GM21526 (cell line): ENCODE results near the gene MILR1.
"Not testable (repeated sequence)": the region's sequence is repeated elsewhere in the genome, so short reads cannot be mapped to it uniquely, and the experiment has no call there.

Experiments used
- ATAC-seq: cut with Tn5 transposase; IDR thresholded peaks from one replicate; pipeline ENCODE4 v1.9.1; 2021; ENCODE audit warnings: moderate library complexity; ENCODE audit not compliant: unreplicated experiment, low FRiP score

MILR1 gene

DNA sequence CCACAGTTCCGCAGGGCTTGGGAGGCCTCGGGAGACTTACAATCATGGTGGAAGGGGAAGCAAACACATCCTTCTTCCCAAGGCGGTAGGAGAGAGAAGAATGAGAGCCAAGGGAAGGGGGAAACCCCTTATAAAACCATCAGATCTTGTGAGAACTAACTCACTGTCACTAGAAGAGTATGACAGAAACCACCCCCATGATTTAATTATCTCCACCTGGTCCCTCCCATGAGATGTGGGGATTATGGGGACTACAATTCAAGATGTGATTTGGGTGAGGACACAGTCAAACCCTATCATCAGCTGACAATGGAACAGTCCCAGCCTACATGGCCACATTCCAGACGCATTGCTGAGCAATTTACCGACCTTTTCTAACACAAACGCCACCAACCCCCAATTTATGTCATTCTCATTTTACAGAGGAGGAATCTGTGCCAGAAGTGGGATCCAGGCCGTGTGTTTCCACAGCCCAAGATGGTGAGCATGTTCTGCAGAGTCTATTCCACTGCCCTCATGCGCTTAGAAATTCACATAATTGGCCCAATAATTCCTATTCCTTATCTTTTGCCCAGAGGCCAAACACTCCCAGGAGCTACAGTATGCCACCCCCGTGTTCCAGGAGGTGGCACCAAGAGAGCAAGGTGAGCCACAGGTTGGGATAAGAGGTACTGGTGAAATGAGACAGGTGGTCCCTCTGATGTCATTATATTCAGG is 17.3 kb downstream of the MILR1 start:
- no peak for ATAC-seq

DNA sequence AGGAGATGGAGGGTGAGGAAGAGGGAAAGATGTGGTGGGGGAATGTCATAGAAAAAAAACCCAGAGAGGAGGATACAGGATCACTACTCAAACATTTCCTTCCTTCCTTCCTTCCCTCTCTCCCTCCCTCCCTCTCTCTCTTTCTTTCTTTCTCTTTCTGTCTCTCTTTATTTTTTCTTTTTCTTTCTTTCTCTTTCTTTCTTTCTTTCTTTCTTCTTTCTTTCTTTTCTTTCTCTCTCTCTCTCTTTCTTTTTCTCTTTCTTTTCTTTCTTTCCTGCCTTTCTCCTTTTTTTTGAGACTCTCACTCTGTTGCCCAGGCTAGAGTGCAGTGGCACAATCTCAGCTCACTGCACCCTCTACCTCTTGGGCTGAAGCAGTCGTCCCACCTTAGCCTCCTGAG is 17.9 kb downstream of the MILR1 start:
- not testable (repeated sequence) for ATAC-seq

DNA sequence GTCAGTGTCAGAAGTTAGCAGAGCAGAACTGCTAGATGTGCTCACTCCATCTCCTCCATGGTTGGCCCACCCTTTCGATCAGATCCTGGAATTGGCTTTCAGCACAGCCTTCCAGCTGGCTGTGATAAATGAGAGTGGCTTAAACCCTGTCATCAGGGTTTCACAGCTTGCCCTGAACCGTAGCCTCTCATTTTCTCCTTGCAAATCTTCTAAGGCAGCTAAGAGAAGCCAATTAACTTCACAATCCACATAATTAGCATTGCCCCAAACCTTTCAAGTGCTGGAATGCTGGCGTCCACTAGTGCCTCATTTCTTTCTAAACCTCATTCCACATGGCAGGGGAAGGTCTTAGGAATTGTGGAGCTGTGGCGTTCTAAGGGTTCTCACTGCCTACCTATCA is 21.7 kb downstream of the MILR1 start:
- no peak for ATAC-seq

DNA sequence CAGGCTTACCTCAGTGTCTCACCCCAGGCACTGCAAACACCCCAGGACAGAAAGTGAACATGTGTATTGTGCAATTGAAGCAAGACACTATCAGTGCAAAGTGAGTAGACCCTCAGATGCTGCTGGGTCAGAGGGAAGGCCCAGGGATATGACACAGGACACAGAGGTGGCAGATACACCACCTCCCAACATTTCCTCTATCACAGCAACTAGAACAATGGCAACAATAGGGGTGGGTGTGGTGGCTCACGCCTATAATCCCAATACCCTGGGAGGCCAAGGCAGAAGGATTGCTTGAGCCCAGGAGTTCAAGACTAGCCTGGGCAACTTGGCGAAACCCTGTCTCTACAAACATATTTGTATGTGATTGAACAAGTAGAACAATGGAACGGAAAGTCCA is 22.5 kb downstream of the MILR1 start:
- no peak for ATAC-seq

DNA sequence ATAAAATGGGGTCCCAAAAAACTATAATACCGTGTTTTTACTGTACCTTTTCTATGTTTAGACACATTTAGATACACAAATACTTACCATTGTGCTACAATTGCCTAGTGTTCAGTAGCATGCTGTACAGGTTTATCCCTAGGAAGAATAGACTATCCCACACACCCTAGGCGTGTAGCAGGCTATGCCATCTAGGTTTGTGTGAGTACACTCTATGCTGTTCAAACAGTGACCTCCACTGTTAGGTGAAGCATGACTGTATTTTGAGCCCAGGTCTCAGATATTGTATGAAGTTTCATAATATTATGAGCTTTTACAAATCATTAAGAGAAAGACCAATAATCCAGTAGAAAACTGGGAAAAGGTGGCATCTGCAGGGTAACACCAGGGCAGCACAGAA is 23.6 kb downstream of the MILR1 start:
- no peak for ATAC-seq

DNA sequence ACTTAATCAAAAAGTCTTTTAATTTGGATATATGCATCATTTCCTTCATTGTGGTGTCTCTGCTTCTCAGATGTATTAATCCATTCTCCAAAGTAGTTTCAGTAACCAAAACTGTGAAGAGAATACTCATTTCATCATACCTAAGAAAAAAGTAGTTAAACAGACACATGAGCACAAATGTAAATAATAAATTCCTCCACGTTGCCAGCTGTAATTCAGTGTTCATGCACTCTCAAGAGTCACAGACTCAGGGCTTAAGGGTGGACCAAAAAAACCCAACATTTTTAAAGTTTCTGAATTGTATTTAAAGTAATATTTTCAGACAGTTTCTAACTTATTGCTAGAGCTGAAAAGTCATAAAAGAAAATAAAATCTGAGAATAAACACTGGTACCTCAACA is 28.9 kb downstream of the MILR1 start:
- no peak for ATAC-seq

DNA sequence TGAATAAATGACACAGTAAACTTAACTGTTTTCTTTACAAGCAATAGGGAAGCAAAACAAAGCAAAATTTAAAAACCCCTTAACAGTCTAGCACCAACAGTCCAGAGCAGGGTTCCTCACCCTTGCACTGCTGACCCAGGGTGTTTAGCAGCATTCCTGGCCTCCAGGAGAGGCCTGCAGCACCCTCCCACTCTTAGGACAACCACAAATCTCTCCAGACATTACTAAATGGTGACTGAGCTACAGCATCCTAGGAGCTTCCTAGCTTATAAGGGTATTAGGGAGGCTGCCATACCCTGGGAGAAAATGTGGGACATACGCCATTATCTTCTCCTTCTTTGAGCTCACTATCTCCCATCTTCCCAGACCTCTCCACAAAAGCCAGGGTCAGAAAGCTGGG is 32.0 kb downstream of the MILR1 start:
- no peak for ATAC-seq

DNA sequence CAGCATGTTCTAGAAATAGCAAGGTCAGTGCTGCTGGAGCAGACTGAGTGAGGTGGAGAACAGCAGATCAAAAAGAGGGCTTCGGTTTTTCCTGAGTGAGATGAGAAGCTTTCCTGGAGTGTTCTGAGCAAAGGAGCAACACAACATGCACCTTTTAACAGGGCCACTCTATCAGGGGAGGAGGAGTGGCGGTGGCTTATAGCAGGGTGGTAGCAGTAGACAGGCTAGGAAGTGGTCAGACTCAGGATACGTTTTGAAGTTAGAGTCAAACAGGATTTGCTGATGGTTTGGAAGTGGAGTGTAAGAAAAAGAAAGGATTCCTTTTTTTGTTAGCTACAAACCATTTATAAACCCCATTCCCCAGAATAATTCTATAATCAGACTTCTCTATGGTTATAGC is 35.5 kb downstream of the MILR1 start:
- no peak for ATAC-seq

DNA sequence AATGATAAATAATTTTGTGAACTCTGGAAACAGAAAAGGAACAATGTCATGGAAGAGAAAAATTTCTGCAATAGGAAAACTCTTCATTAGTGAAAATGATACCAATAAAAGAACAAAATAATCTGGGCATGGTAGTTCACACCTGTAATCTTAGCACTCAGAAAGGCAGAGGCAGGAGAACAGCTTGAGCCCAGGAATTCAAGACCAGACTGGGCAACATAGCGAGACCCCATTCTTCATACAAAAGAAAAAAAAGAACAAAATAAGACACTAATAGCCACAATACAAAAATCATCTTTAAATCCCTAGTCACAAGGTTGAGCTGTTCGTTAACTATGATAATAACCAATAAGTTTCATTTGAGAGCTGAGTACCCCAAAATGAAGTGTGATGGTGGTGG is 39.4 kb downstream of the MILR1 start:
- no peak for ATAC-seq

DNA sequence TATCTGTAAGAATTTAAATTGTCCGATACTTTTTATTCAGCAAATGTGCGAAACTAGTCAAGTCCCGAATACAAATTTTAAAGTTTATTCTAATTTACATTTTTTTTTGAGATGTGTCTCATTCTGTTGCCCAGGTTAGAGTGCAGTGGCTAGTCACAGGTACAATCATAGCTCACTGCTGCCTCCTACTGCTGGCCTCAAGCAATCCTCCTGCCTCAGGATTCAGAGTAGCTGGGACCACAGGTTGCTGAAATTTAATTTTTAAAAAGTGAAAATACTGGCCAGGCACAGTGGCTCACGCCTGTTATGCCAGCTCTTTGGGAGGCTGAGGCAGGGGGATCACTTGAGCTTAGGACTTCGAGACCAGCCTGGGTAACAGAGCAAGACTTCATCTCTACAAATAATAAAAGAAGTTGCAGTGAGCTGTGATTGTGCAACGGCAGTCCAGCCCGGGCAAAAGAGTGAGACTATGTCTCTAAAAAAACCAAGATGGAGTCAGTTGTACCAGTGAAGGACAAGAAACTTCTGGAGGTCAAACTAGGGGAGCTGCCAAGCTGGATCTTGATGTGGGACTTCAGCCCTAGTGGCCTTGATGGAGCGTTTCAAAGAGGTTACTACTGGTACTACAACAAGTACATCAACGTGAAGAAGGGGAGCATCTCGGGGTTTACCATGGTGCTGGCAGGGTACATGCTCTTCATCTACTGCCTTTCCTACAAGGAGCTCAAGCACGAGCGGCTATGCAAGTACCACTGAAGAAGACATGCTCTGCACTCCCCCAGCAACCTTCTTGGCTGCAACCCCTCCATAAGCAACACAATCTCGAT is 42.3 kb downstream of the MILR1 start:
- ATAC-seq = no peak

DNA sequence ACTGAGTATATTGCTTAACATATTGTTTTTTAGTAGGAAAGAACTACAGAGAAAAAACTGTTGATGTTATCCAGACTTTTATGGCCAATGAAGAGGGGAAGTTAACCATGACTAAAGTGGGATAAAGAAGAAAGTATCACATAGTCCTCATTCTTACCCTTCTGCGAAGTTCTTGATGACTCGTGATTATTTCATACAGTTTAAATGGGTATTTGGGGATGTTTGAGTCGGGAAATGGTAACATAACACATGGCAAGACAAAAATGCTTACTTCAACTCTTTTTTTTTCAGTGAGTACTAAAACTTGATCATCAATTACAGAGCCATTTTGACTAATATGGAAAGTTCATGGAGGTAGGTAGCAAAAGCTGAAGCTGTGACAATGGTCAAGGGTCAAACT is 43.1 kb downstream of the MILR1 start:
- ATAC-seq = no peak

DNA sequence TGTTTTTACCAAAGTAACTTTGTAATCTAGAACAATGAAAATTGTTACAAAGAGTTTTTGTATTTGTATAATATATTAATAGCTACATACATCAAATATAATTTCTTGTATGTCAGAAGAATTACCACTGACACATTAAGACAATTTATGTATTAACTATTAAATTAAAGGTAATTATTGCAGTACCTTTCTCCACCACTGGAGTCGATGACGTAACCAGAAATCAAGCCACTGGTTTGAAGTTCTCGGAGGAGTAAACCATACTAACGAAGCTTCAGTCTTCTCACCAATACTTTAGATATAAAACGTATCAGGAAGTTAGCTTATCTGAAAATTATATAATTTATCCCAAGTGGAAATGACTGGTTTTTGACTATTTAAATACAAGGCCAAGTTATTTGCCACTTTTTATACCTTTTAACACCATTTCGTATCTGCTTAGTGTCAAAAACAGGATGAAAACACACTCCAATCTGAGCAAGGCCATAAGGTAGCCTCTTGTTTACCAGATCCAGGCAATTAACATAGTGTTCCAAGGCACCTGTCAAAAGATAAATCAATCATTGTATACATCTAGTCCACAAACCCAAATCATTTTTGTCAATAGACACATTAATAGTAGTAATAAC is 43.7 kb downstream of the MILR1 start:
- ATAC-seq = no peak

DNA sequence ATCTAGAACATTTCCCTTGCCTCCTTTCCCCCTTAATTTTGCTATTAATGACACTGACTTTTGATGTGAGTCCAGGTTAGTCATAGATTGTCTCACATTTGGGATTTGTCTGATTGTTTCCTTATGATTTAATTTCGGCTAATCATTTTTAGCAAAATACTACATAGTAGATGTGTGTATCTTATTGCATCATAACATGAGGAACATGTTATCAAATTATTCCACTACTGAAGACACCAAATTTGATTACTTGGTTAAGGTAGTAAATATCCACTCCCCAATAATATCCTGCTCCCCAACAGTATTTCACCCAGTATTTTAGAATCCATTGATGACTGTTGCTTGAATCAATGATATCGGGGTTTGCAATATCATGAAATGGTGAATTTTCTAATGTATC is 45.2 kb downstream of the MILR1 start:
- ATAC-seq = no peak

DNA sequence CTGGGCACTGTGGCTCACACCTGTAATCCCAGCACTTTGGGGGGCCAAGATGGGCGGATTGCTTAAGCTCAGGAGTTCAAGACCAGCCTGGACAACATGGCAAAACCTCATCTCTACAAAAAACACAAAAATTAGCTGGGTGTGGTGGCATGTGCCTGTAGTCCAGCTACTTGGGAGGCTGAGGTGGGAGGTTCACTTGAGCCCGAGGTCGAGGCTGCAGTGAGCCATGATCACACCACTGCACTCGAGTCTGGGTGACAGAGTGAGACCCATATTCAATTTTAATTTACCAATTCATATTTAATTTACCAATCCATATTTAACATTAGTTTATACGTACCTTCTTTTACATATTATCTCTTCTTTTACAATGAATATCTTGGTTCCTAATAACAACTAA is 46.4 kb downstream of the MILR1 start:
- not testable (repeated sequence) for ATAC-seq

DNA sequence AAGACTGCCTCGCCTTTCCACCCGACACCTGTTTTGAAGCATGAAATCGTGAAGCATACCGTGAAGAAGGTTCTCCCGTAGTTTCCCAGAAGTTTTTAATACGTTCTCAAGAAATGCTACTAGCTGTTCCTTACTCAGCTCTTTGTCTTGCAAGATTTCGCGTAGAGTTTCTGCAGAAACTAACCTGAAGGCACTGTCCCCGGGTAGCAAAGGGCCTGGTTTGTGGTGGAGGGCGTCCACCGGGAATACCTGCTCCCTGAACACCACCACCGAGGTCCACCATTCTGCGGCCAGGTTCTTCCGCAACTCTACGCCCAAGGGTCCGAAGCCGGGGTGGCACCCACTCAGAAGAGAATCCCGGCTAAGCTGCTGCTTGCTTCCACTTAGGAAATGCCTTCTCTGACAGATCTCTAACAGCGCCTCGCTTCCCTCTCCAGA is 47.5 kb downstream of the MILR1 start:
- ATAC-seq = peak; percentile 7

DNA sequence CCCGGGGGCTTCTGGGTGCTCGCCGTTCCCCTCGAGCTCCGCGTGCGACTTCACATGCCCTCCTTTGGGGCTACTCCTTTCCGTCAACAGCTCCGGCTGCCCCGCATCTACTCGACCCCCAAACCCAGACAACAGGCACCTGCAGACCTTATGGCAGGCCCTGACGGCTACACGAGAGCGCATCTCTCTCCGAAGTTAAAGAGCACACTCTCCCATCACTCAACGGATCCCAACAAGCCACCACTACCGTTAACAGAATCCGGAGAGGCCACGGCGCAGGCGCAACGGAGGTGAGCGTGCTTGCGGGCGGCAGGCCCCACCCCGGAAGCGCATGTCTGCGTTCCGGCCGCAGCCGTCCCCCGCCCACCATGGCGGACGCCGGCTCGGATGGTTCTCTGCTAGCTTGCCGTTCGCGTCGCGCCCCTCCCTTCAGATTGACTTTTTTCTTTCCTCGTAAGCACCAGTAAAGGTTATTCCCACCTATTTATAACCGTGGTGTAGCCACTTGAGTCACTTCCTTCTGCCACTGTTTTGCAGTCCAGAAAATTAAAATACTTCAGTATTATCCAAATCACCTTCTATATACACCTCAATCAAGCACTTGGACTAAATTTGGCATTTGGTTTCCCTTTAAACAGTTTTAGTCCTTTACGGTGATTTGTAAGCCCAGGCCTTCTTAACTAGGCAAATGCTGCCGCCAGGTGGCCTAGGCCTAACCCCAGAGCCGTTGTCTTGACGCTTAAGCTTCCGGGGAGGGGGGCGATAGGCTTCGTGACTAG is 48.1 kb downstream of the MILR1 start, which contains the start of gene POLG2:
POLG2 (minus strand) TSS at position 269 of the 779 bp plus-strand sequence; CDS start at position 183, 86 bp downstream.
- peak; percentile 59 for ATAC-seq

DNA sequence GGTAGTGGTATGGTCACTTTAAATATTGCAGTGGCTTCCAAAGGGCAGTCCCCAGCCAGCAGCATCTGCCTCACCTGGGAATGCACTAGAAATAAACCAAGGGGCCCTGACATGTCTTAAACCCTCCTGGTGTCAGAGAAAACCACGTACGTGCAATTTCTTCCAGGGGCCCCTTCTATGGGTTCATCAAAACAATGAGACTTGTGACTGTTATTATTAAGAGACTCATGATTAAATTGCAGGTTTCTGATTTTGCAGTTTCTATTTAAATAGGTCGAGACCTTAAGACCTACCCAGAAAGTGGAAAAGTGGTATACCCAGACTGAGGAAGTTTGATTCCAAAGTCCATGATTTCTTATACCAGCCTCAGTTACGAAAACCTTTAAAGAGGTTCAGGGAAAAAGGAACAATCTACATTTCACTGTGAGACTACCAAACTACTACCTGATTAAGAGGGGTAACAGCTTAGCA is 48.7 kb downstream of the MILR1 start:
- ATAC-seq = no peak

DNA sequence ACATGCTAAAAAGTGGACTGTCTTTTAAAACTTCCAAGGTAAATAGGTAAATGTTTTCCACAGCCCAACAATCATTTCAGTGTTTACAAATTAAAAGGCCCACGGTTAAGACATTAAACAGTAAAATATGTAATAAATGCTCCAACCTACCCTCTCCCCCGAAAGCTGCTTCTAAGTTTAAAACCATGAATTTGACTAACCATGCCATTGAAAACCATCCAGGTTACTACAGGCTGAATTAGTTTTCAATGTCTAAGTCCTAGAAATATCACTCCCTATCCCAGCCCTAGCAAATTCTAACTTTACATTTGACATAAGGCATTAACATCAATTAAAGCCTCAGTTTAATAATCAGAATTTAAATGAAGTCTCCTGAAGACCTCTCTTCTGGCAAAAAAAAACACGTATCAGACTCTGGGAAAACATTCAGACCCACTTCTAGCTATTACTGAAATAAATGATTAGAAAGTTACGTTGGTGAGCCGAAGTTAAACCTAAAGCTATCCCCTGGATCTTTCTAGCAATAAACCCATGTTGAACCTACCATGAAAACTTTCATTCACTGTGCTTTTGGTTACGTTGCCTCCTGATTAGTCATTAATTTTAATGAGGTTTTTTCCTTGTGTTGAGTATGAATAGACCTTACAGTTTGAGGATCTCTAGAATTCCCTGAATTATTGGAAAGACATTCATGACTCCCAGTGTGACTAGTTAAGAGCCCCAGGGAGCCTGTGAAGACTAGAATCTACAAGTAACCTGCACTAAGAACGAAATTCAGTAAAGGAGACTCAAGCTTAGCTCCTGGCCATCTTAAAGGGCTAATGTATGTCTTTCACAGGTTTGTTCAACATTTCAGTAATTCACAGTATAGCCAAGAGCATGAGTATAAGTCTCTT is 49.6 kb downstream of the MILR1 start:
- ATAC-seq = no peak

DNA sequence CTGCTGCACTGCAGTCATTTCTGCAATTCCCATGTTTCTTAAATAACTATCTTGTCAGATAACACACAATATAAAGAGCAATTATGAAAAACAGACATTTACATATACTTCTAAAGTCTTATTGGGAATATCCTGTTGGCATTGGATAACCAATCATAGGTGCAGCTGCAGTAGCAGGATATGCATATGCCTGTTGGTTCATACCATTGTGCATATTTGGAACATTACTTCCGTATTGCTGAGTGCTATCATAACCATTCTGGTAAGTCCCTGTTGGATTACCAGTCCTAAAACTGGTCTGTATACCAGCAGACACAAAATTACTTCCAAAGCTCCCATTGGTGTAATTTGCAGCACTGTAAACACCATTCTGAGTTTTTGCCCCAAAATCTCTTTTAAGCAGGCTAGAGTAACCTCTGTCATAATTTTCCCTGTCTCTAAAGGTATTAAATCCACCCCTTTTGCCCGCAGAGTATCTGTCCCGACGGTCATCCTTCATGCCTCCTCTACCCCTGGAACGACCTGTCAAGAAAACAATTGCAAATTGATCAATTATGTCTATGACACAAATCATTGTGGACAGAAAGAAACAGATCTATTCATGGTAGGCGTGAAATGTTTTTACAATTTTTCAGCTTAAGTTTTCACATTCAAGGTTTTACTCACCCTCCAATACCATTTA is 51.0 kb downstream of the MILR1 start:
- no peak for ATAC-seq
